ENCODE results near the gene PPHLN1.

DNA sequence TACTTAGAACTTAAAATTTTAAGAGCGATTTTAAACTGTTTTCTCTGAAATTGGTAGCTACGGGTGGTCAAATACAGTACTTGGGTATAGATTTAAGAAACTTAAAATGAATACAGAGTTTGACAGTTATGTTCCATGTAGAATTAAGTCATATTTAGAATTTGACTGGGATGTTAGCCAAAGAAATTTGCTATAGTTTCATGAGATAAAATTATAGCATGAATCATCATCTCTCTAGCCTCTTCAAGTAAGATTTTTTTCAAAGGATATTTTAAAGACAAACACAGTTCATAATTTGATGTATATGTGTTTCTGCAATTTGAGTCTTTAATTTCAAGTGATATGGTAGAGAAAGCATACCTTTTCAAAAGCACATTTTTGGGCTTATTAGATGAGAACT lies 41.1 kb upstream of the PPHLN1 start:
- TF ChIP-seq, protein P1, sequence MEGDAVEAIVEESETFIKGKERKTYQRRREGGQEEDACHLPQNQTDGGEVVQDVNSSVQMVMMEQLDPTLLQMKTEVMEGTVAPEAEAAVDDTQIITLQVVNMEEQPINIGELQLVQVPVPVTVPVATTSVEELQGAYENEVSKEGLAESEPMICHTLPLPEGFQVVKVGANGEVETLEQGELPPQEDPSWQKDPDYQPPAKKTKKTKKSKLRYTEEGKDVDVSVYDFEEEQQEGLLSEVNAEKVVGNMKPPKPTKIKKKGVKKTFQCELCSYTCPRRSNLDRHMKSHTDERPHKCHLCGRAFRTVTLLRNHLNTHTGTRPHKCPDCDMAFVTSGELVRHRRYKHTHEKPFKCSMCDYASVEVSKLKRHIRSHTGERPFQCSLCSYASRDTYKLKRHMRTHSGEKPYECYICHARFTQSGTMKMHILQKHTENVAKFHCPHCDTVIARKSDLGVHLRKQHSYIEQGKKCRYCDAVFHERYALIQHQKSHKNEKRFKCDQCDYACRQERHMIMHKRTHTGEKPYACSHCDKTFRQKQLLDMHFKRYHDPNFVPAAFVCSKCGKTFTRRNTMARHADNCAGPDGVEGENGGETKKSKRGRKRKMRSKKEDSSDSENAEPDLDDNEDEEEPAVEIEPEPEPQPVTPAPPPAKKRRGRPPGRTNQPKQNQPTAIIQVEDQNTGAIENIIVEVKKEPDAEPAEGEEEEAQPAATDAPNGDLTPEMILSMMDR (IDR thresholded peaks at IDR 0.05): no peak
- TF ChIP-seq ZFX (IDR thresholded peaks at IDR 0.05; ENCODE audit: borderline replicate concordance): no peak

Data from 22Rv1 (cell line).